Activated naive CD4-positive, alpha-beta T cell treated with anti-CD3 and anti-CD28 coated beads for 36 hours (primary cell): ENCODE results near the gene PSMA8. TPM values are rescaled to one million over a fixed set of nuclear protein-coding genes. Genes with fewer than 3 reads are reported as not detected.

Experiments used
- CTCF ChIA-PET: fragments of 350-600 bp; sonication (Branson Sonifier 250); formaldehyde crosslinking; loops from one replicate; lab custom pipeline; 2021; ENCODE audit warnings: antibody characterized with exemption; lab: Charles Lee
- DNase-seq: peaks from one replicate; pipeline ENCODE4 v3.0.0-alpha.2; 2020
- H3K27ac Mint-ChIP-seq: one replicate; pipeline ENCODE4 v1.8.0; 2021; ENCODE audit warnings: mild to moderate bottlenecking, mixed read lengths
- H3K27me3 Mint-ChIP-seq: one replicate; pipeline ENCODE4 v1.8.0; 2021; ENCODE audit warnings: low read depth, mixed read lengths
- H3K36me3 Mint-ChIP-seq: one replicate; pipeline ENCODE4 v1.8.0; 2021; ENCODE audit warnings: low read depth, mixed read lengths
- H3K4me1 Mint-ChIP-seq: one replicate; pipeline ENCODE4 v1.8.0; 2021; ENCODE audit warnings: low read depth, mixed read lengths
- H3K4me3 Mint-ChIP-seq: one replicate; pipeline ENCODE4 v1.8.0; 2021; ENCODE audit warnings: mild to moderate bottlenecking, moderate library complexity, mixed read lengths
- H3K9me3 Mint-ChIP-seq: one replicate; pipeline ENCODE4 v1.8.0; 2021; ENCODE audit warnings: mixed read lengths
- intact Hi-C: fragments of 100-400 bp; cut with micrococcal nuclease; formaldehyde crosslinking; loops from one replicate; pipeline ENCODE4 v1.15.1; 2023
- total RNA-seq, 2 experiments: library from RNA; stranded (reverse); gene quantifications; one replicate each; pipeline ENCODE4 v1.2.3, GENCODE V29; 2021

The PSMA8 gene
- total RNA-seq = 1 to 10 TPM; 2.1 TPM

GRCh38 chr18:26133652-26134051 lies at the start of gene PSMA8:
Gene PSMA8, plus strand, starts transcription at chr18:26133869. Its CDS starts 97 bp downstream, at chr18:26133966.
- H3K9me3 Mint-ChIP-seq = no peaks in the 10 kb centered on the region
- CTCF ChIA-PET = interaction anchor here (0.6 kb wide), 1 partner anchor 70 kb away, joined by 6 read pairs; no protein-coding TSS in a partner anchor
- H3K36me3 Mint-ChIP-seq = no peaks in the 10 kb centered on the region
- peak within 1 kb of the TSS; percentile 79 for H3K27ac Mint-ChIP-seq
- intact Hi-C loops = loop anchor here (1.0 to 5.0 kb wide), 2 partner anchors 43 to 94 kb away; partner anchors contain the start of genes SS18 and TAF4B
- no peaks in the 10 kb centered on the region for H3K4me1 Mint-ChIP-seq
- DNase-seq = peak; percentile 68
- peak within 1 kb of the TSS; percentile 70 for H3K4me3 Mint-ChIP-seq
- H3K27me3 Mint-ChIP-seq = no peaks in the 10 kb centered on the region

GRCh38 chr18:26085056-26085455 lies 48.6 kb upstream of the PSMA8 start:
- CTCF ChIA-PET = no interaction called here
- peaks cover 24% of the 10 kb centered on the region for H3K36me3 Mint-ChIP-seq
- H3K9me3 Mint-ChIP-seq = no peaks in the 10 kb centered on the region
- no peak for DNase-seq
- H3K27me3 Mint-ChIP-seq = no peaks in the 10 kb centered on the region
- no peak overlapping the region for H3K4me3 Mint-ChIP-seq
- H3K4me1 Mint-ChIP-seq = peaks cover 37% of the 10 kb centered on the region
- no peak overlapping the region for H3K27ac Mint-ChIP-seq
- intact Hi-C loops = loop anchor here (5.0 kb wide), 1 partner anchor 48 kb away; no protein-coding TSS in a partner anchor

- H3K27ac Mint-ChIP-seq = no peak overlapping the region
Measured at GRCh38 chr18:26086959-26087358, 46.7 kb upstream of the PSMA8 start.

GRCh38 chr18:26088487-26088886 lies 45.2 kb upstream of the PSMA8 start:
- DNase-seq = no peak
- CTCF ChIA-PET = no interaction called here
- Mint-ChIP-seq H3K4me3 (peak overlapping the region; percentile 93), H3K9me3 (no peaks in the 10 kb centered on the region), H3K27me3 (no peaks in the 10 kb centered on the region), H3K4me1 (peaks cover 35% of the 10 kb centered on the region), H3K36me3 (peaks cover 12% of the 10 kb centered on the region), H3K27ac (peak overlapping the region; percentile 30)
- intact Hi-C loops = loop anchor here (2.0 to 5.0 kb wide), 2 partner anchors 51 to 168 kb away; no protein-coding TSS in a partner anchor

More at GRCh38 chr18:26086959-26087358, 46.7 kb upstream of the PSMA8 start:
- CTCF ChIA-PET = no interaction called here
- DNase-seq = no peak
- Mint-ChIP-seq H3K4me3 (no peak overlapping the region), H3K36me3 (peaks cover 17% of the 10 kb centered on the region), H3K27me3 (no peaks in the 10 kb centered on the region), H3K4me1 (peaks cover 40% of the 10 kb centered on the region), H3K9me3 (no peaks in the 10 kb centered on the region)
- intact Hi-C loops = loop anchor here (5.0 kb wide), 1 partner anchor 50 kb away; no protein-coding TSS in a partner anchor

- peak; percentile 7 for DNase-seq
- peak overlapping the region; percentile 93 for H3K4me3 Mint-ChIP-seq
- intact Hi-C loops = loop anchor here (1.0 to 5.0 kb wide), 11 partner anchors 9 to 737 kb away; partner anchors contain the start of genes KCTD1, PSMA8, TAF4B and ZNF521
- H3K9me3 Mint-ChIP-seq = no peaks in the 10 kb centered on the region
- H3K36me3 Mint-ChIP-seq = peaks cover 12% of the 10 kb centered on the region
- no peaks in the 10 kb centered on the region for H3K27me3 Mint-ChIP-seq
- H3K27ac Mint-ChIP-seq = peak overlapping the region; percentile 98
- peaks cover 32% of the 10 kb centered on the region for H3K4me1 Mint-ChIP-seq
- CTCF ChIA-PET = no interaction called here
Measured at GRCh38 chr18:26089293-26090129, 44.2 kb upstream of the PSMA8 start.

- peaks cover 12% of the 10 kb centered on the region for H3K36me3 Mint-ChIP-seq
- no peaks in the 10 kb centered on the region for H3K27me3 Mint-ChIP-seq
- H3K4me3 Mint-ChIP-seq = peak within 1 kb of the TSS; percentile 93
- peaks cover 32% of the 10 kb centered on the region for H3K4me1 Mint-ChIP-seq
- H3K9me3 Mint-ChIP-seq = no peaks in the 10 kb centered on the region
- DNase-seq = peak; percentile 95
- peak within 1 kb of the TSS; percentile 98 for H3K27ac Mint-ChIP-seq
- intact Hi-C loops = loop anchor here (1.0 to 5.0 kb wide), 8 partner anchors 43 to 738 kb away; partner anchors contain the start of genes KCTD1, PSMA8, TAF4B and ZNF521
- CTCF ChIA-PET = no interaction called here
Measured at GRCh38 chr18:26090130-26091046, 43.3 kb upstream of the PSMA8 start, which contains the start of gene SS18. Gene SS18, minus strand, starts transcription at chr18:26090613. Its CDS starts 44 bp downstream, at chr18:26090569.

- intact Hi-C loops = loop anchor here (2.0 to 5.0 kb wide), 3 partner anchors 68 to 739 kb away; partner anchors contain the start of gene ZNF521
- Mint-ChIP-seq H3K9me3 (no peaks in the 10 kb centered on the region), H3K36me3 (peaks cover 10% of the 10 kb centered on the region), H3K4me1 (peaks cover 30% of the 10 kb centered on the region), H3K27me3 (no peaks in the 10 kb centered on the region), H3K27ac (peak overlapping the region; percentile 98), H3K4me3 (peak overlapping the region; percentile 93)
- CTCF ChIA-PET = interaction anchor here (0.6 kb wide), 1 partner anchor 129 kb away, joined by 4 read pairs; no protein-coding TSS in a partner anchor
- DNase-seq = no peak
Measured at GRCh38 chr18:26091047-26091630, 42.5 kb upstream of the PSMA8 start.

- no peaks in the 10 kb centered on the region for H3K27me3 Mint-ChIP-seq
- intact Hi-C loops = no loop called here
- H3K9me3 Mint-ChIP-seq = peaks cover 1% of the 10 kb centered on the region
- no peak for DNase-seq
- H3K4me1 Mint-ChIP-seq = no peaks in the 10 kb centered on the region
- H3K36me3 Mint-ChIP-seq = no peaks in the 10 kb centered on the region
- H3K4me3 Mint-ChIP-seq = no peak overlapping the region
- CTCF ChIA-PET = no interaction called here
- H3K27ac Mint-ChIP-seq = no peak overlapping the region
Measured at GRCh38 chr18:26096852-26097251, 36.8 kb upstream of the PSMA8 start.

GRCh38 chr18:26097563-26097962 lies 36.1 kb upstream of the PSMA8 start:
- Mint-ChIP-seq H3K27me3 (no peaks in the 10 kb centered on the region), H3K9me3 (peaks cover 1% of the 10 kb centered on the region)
- CTCF ChIA-PET = interaction anchor here (0.6 kb wide), 1 partner anchor 11 kb away, joined by 3 read pairs; no protein-coding TSS in a partner anchor

GRCh38 chr18:26103579-26103978 lies 30.1 kb upstream of the PSMA8 start:
- CTCF ChIA-PET = interaction anchor here (0.7 to 2.1 kb wide), 6 partner anchors 10 to 244 kb away, joined by 3 to 9 read pairs (median 4); no protein-coding TSS in a partner anchor
- Mint-ChIP-seq H3K9me3 (no peaks in the 10 kb centered on the region), H3K27me3 (no peaks in the 10 kb centered on the region), H3K4me3 (no peak overlapping the region), H3K36me3 (no peaks in the 10 kb centered on the region), H3K27ac (no peak overlapping the region), H3K4me1 (no peaks in the 10 kb centered on the region)
- peak; percentile 79 for DNase-seq
- intact Hi-C loops = loop anchor here (1.0 to 5.0 kb wide), 3 partner anchors 56 to 544 kb away; no protein-coding TSS in a partner anchor

More at GRCh38 chr18:26097563-26097962, 36.1 kb upstream of the PSMA8 start:
- H3K4me3 Mint-ChIP-seq = no peak overlapping the region
- DNase-seq = no peak
- H3K36me3 Mint-ChIP-seq = no peaks in the 10 kb centered on the region
- intact Hi-C loops = no loop called here
- H3K4me1 Mint-ChIP-seq = no peaks in the 10 kb centered on the region
- H3K27ac Mint-ChIP-seq = no peak overlapping the region

- no peaks in the 10 kb centered on the region for H3K36me3 Mint-ChIP-seq
- intact Hi-C loops = loop anchor here (5.0 kb wide), 2 partner anchors 233 to 543 kb away; no protein-coding TSS in a partner anchor
- H3K4me1 Mint-ChIP-seq = no peaks in the 10 kb centered on the region
- H3K27ac Mint-ChIP-seq = no peak overlapping the region
- no peaks in the 10 kb centered on the region for H3K27me3 Mint-ChIP-seq
- no peak overlapping the region for H3K4me3 Mint-ChIP-seq
- no peak for DNase-seq
- H3K9me3 Mint-ChIP-seq = no peaks in the 10 kb centered on the region
- CTCF ChIA-PET = interaction anchor here (0.6 to 0.7 kb wide), 2 partner anchors 56 to 105 kb away, joined by 3 to 5 read pairs; no protein-coding TSS in a partner anchor
Measured at GRCh38 chr18:26104035-26104434, 29.6 kb upstream of the PSMA8 start.
